NCI-H345 (cell line): ENCODE results near the gene TP53I3.
"Not testable (repeated sequence)": the region's sequence is repeated elsewhere in the genome, so short reads cannot be mapped to it uniquely, and the experiment has no call there.

Experiments
- DNase-seq: peaks from one replicate; lab custom pipeline; 2025; lab: John Stamatoyannopoulos, UW

TP53I3 gene, protein sequence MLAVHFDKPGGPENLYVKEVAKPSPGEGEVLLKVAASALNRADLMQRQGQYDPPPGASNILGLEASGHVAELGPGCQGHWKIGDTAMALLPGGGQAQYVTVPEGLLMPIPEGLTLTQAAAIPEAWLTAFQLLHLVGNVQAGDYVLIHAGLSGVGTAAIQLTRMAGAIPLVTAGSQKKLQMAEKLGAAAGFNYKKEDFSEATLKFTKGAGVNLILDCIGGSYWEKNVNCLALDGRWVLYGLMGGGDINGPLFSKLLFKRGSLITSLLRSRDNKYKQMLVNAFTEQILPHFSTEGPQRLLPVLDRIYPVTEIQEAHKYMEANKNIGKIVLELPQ

DNA sequence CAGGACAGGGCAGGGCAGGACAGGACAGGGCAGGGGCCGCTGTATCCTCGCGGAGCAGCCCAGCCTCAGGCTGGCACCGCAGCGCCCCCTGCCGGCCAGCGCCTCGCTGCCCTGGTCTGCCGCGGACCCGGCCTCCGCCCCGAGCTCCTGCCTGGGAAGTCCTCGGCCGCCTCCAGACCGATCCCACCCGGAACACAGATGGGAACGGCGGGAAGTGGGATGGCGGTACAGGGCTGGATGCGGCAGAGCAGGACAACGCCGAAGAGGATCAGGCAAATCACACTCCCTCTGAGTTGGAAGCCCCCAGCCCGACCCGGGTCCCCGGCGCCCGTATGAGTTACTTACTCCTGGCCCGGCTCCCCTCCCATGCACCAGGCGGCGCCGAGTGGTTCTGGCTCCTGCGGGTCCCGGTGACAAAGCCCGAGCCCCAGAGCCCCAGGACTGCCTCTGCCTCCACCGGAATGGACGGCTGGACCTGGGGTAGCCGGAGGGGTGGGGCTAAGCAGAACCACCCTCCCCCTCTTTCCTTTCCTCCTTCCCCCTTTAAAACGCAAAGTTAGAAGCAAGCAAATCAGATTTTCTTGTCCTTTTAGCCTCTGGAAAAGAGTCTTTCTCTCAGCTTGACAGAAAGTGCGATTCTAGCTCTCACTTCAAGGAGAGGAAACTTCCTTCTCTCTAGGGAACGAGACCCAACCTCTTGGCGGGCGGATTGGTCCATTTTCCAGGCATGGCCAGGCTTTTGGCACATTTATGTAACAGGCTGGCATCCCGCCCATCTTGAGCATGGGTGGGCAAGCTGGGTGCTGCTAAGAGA, at the start of gene TP53I3:
TP53I3 (minus strand) TSS at position 449 of the 814 bp plus-strand sequence. CDS start 508 bp downstream, outside the sequence.
- DNase-seq: peak; percentile 87

DNA sequence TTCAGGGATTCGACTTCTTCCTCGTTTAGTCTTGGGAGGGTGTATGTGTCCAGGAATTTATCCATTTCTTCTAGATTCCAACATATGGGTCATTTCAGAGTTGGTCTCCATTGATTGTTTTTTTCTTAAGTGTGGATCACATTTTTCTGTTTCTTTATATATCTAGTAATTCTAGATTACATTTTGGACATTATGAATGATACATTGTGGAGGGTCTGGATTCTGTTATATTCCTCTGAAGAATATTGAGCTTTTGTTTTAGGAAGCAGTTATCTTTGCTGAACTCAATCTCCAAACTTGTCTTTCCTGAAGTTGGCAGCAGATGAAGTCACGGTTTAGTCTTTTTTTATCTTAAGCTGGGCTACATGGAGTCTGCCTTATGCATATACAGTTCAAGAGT, 47.9 kb upstream of the TP53I3 start:
- no peak for DNase-seq

DNA sequence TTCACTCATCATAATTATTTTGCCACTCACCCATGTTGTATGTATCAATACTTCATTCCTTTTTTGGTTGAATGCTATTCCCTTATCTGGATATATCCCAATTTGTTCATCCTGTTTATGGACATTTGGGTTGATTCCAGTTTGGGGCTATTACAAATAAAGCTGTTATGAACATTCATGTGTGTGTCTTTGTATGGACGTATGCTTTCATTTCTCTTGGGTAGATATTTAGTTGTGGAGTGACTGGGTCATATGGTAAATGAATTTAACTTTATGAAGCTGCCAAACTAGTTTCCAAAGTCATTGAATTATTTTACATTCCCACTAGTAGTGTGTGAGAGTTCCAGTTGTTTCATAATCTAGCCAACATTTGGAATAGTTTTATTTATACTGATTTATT, 41.3 kb upstream of the TP53I3 start:
- no peak for DNase-seq

DNA sequence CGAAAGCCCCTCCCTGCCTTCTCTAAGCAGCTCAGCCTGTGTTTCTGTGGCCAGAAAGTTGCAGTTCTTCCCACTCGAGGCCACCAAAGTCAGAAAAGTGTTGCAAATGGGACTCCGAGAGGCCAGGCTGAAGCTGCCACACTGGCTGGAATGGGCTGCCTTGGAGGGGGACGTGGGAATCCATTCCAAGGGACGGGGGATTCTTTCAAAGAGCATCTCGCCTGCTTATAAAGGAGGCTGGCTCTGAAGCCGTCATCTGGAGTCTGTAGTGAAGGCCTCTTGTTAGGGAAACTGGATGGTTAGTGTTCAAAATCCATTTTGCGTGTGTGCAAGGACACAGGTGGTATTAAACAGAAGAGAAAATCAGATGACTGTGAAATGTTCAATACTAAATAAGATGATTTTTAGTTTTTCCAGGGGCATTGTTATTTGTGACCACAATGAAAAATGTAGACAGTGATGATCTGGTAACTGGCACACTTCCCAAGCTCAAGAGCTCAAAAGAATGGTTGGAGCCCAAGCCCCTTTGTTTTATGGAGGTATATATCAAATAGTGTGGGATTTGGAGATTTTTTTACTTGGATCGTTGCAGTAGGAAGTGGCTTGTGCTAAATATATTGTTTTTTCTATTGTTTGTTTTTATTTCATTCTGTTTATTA, 39.4 kb upstream of the TP53I3 start:
- peak; percentile 78 for DNase-seq

DNA sequence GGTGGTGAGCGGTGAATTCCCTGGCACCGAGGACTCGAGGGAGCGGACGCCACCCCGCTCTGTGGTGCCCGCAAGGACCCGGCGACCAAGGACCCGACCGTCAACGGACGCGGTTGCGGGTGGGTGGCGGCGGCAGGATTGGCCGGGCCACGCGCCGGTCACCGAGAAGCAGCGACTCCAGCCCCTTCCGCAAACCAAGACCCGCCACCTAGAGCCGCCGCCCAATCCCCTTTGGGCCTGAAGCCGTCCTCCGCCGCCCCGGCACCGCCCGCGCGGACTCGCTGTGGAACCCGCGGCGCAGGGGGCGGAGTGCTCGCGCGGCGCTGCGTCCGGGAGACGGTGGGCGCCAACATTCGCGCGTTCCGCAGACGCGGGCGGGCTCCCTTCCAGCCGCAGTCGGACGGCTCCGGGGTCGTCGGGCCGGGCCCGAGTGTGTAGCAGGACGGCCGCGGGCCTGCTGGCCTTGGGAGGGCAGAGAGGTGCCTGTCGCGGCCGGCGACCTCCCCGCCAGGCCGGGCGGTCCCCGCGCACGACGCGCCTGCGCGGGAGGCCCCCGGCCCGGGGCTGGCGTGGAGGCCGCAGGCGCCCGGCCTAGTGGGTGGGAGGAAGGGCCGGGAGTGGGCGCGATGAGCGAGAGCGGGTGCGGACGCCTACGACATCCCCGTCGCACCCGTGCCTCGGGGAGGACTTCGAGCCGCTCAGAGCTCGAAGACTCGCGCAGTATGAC, 38.7 kb upstream of the TP53I3 start, which contains the start of the genes FAM228B and PFN4:
FAM228B (plus strand) TSS at position 275 of the 727 bp plus-strand sequence. CDS start 893 bp downstream, outside the sequence.
PFN4 (minus strand) TSS at position 140 of the 727 bp plus-strand sequence. CDS start 799 bp downstream, outside the sequence.
- peak; percentile 90 for DNase-seq

DNA sequence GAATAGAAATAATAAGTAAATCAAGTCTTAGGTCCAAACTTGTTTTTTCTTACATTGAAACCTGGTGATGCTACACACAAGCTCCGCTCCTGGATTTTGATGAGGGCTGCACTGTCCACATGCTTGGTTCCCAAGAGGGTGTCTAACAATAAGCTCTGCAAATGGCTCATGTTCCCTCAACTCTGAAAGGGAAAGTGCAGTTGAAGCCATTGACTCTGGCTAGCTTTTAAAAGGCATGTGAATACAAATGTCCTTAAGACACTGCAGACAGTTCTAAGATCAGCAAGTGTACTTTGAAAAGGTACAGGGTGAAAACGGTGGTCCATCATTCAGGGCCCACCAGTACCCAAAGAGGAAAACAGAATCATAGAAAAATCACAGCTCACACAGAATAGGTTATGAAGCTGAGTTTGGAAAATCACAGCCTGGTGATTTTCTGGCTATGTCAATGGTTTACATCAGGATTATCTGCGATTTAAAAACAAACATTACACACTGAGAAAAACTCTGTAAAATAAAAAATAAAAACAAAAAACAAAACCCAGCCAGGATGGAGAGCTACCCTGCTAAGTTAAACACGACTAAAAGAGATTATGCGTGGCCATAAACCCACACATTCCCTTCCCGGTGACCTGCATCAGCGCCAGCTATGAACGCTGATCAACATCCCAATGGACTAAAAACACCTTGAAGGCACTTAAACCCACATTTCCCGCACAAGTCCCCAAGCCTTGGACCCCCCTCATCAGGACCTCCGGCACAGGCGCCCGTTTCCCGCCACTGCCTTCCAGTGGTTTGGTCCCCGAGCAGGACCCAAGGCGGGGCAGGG, 37.9 kb upstream of the TP53I3 start:
- DNase-seq: peak; percentile 34

DNA sequence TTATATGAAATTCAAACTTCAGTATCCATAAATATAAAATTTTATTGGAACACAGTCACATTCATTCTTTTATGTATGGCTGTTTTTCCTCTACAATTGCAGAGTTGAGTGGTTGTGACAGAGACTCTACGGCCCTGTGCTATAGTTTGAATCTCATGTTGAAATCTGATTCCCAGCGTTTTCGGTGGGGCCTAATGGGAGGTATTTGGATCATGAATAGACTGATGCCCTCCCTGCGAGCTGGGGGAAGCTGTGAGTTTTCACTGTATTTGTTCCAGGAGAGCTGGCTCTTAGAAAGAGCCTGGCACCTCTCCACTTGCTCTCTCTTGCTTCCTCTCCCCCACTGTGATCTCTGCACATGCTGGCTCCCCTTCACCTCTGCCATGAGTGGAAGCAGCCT, 36.8 kb upstream of the TP53I3 start:
- DNase-seq: peak; percentile 52

DNA sequence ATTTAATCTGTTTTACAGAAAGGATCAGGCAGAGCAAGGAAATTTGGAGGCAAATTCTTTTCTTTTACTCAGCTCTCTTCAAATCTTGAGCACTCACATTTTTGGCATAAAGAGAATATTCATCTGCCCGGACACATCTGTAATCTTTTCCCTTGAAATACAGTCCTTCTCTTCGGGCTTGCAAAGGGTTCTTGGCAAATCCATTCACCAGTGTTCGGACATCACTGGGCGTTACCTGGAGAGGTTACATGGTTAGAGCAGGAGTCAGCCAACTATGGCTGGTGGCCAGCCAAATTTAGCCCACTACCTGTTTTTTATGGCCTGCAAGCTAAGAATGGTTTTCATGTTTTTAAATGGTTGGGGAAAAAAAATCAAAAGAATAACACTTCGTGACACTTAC, 36.4 kb upstream of the TP53I3 start:
- DNase-seq: no peak

DNA sequence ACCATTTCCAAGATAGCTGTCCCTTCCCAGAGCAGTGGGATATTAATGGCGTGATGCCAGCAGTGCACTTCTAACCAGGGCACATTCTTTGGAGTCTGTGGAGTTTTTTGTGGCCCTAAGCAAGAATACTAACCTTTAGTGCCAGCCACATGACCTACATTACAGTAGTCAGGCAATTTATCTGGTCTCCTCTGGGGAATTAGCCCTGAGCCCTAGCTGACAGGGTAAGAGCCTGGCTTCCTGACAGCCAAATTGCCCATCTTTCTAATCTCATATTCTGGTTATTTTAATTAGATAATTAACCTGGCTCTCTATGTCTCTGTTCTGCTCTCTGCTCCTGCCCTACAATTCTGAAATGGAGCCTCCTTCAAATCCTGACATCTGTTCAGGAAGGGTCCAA, 33.3 kb upstream of the TP53I3 start:
- DNase-seq: no peak

DNA sequence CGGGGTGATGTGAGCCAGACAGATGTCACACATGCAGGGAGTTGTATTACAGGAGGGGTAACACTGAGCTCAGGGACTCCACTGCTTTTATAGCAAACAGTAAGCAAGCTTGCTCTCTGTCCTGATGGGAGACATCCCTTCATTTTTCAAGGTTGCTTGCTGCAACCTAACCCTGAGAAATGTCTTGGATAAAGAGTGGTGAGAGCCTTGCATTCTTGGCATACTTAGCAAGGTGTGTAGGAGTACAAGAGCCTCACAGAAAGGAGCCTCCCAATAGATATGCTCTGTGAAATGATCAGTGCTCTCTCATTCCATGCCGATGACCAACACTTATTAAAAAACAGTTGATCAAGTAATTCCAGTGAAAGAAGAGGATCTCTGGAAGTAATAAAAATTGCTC, 30.4 kb upstream of the TP53I3 start:
- DNase-seq: no peak

DNA sequence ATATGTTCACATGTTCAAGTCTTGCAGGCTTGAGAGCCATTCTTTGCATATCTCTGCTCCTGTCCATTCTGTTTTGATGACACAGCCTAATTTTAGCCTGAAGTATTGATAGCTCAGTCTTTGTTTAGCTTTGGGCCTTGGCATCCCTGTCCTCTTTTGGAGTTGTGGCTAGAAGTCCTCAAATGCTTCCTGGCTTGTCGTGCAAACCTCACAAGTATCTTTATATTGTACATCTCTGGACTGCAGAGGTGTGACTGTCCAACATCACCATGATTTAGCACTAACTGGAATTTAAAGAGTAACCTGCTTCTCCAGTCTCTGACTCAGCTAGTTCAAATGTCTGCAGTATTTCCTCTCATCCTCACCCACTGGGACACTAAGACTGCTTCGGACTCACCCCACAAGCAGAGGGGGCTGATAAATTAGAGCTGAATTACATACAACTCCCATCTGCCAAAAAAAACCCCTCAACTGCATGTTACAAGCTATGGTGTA, 26.8 kb upstream of the TP53I3 start:
- DNase-seq: no peak

DNA sequence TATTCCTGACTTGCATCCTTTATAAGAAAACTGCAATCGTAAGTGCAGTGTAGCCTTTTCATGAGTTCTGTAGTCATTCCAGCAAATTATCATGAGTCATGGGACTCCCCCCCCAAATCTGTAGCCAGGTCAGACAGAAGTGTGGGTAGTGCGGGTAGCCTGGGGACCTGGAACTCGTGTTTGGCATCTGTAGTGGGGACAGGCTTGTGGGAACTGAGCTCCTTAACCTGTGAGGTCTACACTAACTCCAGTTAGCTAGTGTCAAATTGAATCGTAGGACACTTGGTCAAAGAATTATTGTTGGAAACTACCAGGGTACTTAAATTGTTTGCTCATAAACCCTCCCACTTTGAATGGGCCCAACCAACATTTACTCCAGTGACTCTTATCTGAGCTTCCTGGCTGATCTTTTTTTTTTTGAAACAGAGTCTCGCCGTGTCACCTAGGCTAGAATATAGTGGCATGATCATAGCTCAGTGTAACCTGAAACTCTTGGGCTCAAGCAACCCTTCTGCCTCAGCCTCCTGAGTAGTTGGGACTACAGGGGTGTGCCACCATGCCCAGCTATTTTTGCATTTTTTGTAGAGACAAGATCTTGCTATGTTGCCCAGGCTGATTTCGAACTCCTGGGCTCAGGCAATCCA, 26.1 kb upstream of the TP53I3 start:
- DNase-seq: no peak

DNA sequence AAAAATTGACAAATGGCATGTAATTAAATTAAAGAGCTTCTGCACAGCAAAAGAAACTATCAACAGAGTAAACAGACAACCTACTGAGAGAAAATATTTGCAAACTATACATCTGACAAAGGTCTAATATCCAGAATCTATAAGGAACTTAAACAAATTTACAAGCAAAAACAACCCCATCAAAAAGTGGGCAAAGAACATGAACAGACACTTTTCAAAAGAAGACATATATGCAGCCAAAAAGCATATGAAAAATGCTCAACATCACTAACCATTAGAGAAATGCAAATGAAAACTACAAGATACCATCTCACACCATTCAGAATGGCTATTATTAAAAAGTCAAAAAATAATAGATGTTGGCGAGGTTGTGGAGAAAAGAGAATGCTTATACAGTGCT, 24.8 kb upstream of the TP53I3 start:
- not testable (repeated sequence) for DNase-seq

DNA sequence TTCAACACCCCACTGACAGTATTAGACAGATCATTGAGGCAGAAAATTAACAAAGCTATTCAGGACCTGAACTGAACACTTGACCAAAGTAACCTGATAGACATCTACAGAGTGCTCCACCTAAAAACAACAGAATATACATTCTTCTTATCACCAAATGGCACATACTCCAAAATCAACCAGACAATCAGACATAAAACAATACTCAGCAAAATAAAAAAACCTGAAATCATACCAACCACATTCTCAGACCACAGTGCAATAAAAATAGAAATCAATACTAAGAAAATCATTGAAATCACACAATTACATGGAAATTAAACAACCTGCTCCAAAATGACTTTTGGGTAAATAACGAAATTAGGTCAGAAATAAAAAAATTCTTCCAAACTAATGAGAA, 22.7 kb upstream of the TP53I3 start:
- no peak for DNase-seq

DNA sequence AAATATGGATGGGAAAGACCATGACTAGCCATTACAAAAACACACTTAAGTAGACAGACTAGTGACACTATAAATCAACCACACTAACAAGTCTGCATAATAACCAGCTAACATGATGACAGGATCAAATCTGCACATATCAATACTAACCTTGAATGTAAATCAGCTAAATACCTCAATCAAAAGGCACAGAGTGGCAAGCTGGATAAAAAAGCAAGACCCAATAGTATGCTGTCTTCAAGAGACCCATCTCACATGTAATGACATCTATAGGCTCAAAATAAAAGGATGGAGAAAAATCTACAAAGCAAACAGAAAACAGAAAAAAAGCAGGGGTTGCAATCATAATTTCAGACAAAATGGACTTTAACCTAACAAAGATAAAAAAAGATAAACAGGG, 22.2 kb upstream of the TP53I3 start:
- no peak for DNase-seq

DNA sequence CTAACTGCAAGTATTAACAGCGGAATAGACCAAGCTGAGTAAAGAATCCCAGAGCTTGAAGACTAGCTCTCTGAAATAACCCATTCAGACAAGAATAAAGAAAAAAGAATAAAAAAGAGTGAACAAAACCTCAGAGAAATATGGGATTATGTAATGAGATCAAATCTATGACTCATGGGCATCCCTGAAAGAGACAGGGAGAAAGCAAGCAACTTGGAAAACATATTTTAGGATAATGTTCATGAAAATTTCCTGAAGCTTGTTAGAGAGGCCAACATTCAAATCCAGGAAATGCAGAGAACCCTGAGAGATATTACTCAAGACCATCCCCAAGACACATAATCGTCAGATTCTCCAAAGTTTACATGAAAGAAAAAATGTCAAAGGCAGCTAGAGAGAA, 21.2 kb upstream of the TP53I3 start:
- DNase-seq: no peak

DNA sequence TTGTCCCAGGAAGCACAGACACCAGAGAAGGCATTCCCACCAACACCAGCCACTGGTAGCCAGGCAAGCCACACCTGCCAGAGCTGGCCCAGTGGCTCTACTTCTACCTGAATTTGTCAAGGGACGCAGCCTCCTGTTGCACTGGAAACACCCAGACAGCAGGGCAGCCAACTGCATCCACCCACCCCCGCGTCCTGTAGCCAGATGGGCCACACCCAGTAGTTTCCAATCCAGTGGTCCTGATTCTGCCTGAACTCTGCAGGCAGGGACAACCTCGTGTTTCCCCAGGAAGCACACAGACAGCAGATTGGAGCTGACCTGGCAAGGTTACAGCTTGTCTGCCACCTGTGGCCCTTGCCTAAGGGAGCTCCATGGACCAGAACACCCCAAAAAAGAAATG, 20.3 kb upstream of the TP53I3 start:
- no peak for DNase-seq

DNA sequence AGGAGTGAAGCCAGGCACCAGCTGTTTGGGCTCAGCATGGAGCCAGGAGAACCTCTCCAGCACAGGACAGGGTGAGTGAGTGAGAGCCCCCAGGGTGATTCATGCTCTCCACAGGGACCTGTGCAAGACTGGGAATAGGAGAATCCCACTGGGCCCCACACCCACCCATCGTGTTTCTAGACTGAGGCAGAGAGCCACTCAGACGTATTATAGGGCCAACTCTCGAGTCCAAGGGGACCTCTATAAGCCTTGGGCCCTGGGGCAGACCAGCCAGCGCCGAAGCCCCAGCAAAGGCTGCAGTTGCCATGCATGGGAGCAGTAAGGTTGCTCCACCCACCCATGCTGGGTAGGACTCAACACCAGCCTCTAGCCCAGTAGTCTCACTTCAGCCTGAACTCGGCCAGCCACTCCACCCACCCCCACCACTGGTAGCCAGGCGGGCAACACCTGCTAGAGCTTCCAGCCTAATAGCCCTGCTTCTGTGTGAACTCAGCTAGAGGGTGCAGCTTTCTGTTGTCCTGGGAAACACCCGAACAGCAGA, 19.5 kb upstream of the TP53I3 start:
- DNase-seq: no peak

DNA sequence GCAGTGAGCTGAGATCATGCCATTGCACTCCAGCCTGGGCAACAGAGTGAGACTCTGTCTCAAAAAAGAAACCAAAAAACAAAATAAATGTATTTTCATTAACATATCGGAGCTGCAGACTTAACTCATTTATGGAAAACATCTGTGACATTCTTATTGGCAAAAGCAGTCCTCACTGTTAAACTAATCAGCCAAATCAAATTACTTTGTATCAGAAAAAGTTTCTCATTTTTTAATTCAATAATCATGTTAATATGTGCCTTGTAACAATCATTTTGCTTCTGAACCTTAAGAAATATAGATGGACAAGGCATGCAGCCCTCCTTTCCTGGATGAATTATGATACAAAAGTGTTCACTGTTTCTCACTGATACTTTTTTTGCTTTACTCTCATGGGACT, 18.0 kb upstream of the TP53I3 start:
- no peak for DNase-seq

DNA sequence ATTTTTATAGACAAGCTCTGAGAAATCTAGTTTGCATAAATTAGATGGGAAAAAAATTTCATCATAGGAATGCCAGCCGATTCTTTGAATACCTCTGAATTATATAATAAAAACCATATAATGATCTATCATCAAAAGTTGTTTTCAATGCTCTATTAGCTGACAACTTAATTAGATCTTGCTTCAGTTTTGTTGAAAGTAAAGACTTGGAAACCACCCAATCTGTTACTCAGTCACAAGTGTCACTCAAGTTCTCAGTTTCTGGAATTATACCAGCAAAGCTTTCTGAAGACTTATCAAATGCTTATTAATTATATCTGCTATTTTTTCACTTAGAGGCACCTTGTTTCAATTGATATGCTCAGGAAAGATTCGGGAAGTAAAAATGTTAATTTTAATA, 17.4 kb upstream of the TP53I3 start:
- no peak for DNase-seq
